Muscle of leg (tissue), 11 donors: ENCODE data around the gene MICAL1. TPM values are rescaled to one million over a fixed set of nuclear protein-coding genes. Genes with fewer than 3 reads are reported as not detected.

Source experiments
- DNase-seq: peaks from one replicate; pipeline ENCODE4 v3.0.0; 2013
- H3K27ac ChIP-seq: one replicate; pipeline ENCODE4 v1.5.1; 2013; ENCODE audit warnings: mild to moderate bottlenecking, low read length, control low read depth
- H3K27me3 ChIP-seq: one replicate; pipeline ENCODE4 v1.6.1; 2013; ENCODE audit warnings: low read length; ENCODE audit not compliant: control insufficient read depth, insufficient read depth
- H3K36me3 ChIP-seq: one replicate; pipeline ENCODE4 v1.6.1; 2013; ENCODE audit warnings: low read length; ENCODE audit not compliant: control insufficient read depth, insufficient read depth
- H3K4me1 ChIP-seq: one replicate; pipeline ENCODE4 v1.6.1; 2013; ENCODE audit warnings: low read length; ENCODE audit not compliant: control insufficient read depth, insufficient read depth
- H3K4me3 ChIP-seq: one replicate; pipeline ENCODE4 v1.5.1; 2013; ENCODE audit warnings: low read length, control low read depth
- H3K9me3 ChIP-seq: replicated peaks from 2 replicates; pipeline ENCODE4 v1.6.1; 2013; ENCODE audit warnings: low read depth, low read length; ENCODE audit not compliant: control insufficient read depth
- whole genome bisulfite sequencing: methylation state at CpG from one replicate; pipeline ENCODE4 v1.1.5; 2013; ENCODE audit warnings: missing lambda C conversion rate; ENCODE audit not compliant: insufficient coverage; 5-methylcytosine and 5-hydroxymethylcytosine counted together
- polyA plus RNA-seq, 8 donors: library from polyadenylated mRNA; unstranded; fragments of 120-200 nt; gene quantifications; one replicate each; pipeline versions ENCODE4 v1.2.1 to v1.2.3, GENCODE V29; 2013; ENCODE audit warnings: inconsistent platforms in 1 of 8, low replicate concordance in 1 of 8; ENCODE audit not compliant: insufficient read length in 8 of 8, insufficient read depth in 1 of 8
- total RNA-seq: library from RNA; stranded (reverse); fragments of 120-200 nt; gene quantifications from one replicate; pipeline ENCODE4 v1.2.4, GENCODE V29; 2013

Gene MICAL1
- total and polyA plus RNA-seq, 9 donors = 36.9 to 91.1 (median 63.5) TPM

- WGBS = no CpG with 5 or more reads among the region's 2 CpGs
- peaks cover 9% of the 10 kb centered on the region for H3K4me1 ChIP-seq
- no peaks in the 10 kb centered on the region for H3K9me3 ChIP-seq
- no peak overlapping the region for H3K4me3 ChIP-seq
- H3K27me3 ChIP-seq = no peaks in the 10 kb centered on the region
- no peak overlapping the region for H3K27ac ChIP-seq
- no peak for DNase-seq
- no peaks in the 10 kb centered on the region for H3K36me3 ChIP-seq
Measured at GRCh38 chr6:109490713-109491112, 35.1 kb upstream of the MICAL1 start.

GRCh38 chr6:109488001-109488400, 32.4 kb upstream of the MICAL1 start:
- H3K27ac ChIP-seq = no peak overlapping the region
- H3K27me3 ChIP-seq = no peaks in the 10 kb centered on the region
- H3K36me3 ChIP-seq = no peaks in the 10 kb centered on the region
- H3K4me1 ChIP-seq = peaks cover 17% of the 10 kb centered on the region
- H3K9me3 ChIP-seq = no peaks in the 10 kb centered on the region
- peak; percentile 42 for DNase-seq
- no peak overlapping the region for H3K4me3 ChIP-seq

- Histone ChIP-seq H3K27me3 (no peaks in the 10 kb centered on the region), H3K4me1 (peaks cover 17% of the 10 kb centered on the region), H3K27ac (no peak overlapping the region), H3K4me3 (no peak overlapping the region), H3K36me3 (peaks cover 7% of the 10 kb centered on the region), H3K9me3 (no peaks in the 10 kb centered on the region)
- no peak for DNase-seq
- WGBS = no CpG with 5 or more reads among the region's 1 CpG
Measured at GRCh38 chr6:109486068-109486467, 30.5 kb upstream of the MICAL1 start.

GRCh38 chr6:109485266-109485935, 29.8 kb upstream of the MICAL1 start:
- H3K27ac ChIP-seq = peak overlapping the region; percentile 32
- no CpG with 5 or more reads among the region's 3 CpGs for WGBS
- DNase-seq = peak; percentile 43

GRCh38 chr6:109484122-109484521, 28.6 kb upstream of the MICAL1 start:
- H3K27ac ChIP-seq = peak overlapping the region; percentile 64
- peaks cover 19% of the 10 kb centered on the region for H3K36me3 ChIP-seq
- no peak overlapping the region for H3K4me3 ChIP-seq
- H3K9me3 ChIP-seq = no peaks in the 10 kb centered on the region
- peak; percentile 72 for DNase-seq
- 41% methylated on average over 2 of the region's 3 CpGs for WGBS
- peaks cover 18% of the 10 kb centered on the region for H3K4me1 ChIP-seq
- H3K27me3 ChIP-seq = no peaks in the 10 kb centered on the region

More at GRCh38 chr6:109485266-109485935, 29.8 kb upstream of the MICAL1 start:
- H3K4me1 ChIP-seq = peaks cover 18% of the 10 kb centered on the region
- no peaks in the 10 kb centered on the region for H3K9me3 ChIP-seq
- no peak overlapping the region for H3K4me3 ChIP-seq
- H3K27me3 ChIP-seq = no peaks in the 10 kb centered on the region
- H3K36me3 ChIP-seq = peaks cover 11% of the 10 kb centered on the region

GRCh38 chr6:109483735-109484057, 28.1 kb upstream of the MICAL1 start:
- Histone ChIP-seq H3K36me3 (peaks cover 19% of the 10 kb centered on the region), H3K9me3 (no peaks in the 10 kb centered on the region), H3K27ac (peak overlapping the region; percentile 64), H3K27me3 (no peaks in the 10 kb centered on the region), H3K4me3 (peak overlapping the region; percentile 44), H3K4me1 (peaks cover 18% of the 10 kb centered on the region)
- DNase-seq = no peak
- whole genome bisulfite sequencing = no CpG with 5 or more reads among the region's 6 CpGs

GRCh38 chr6:109482905-109483734, 27.5 kb upstream of the MICAL1 start, which contains the start of gene ZBTB24:
Gene ZBTB24 (minus strand): TSS chr6:109483219. CDS start chr6:109482026, 1,193 bp downstream.
- peak; percentile 95 for DNase-seq
- H3K4me3 ChIP-seq = peak within 1 kb of the TSS; percentile 62
- H3K9me3 ChIP-seq = no peaks in the 10 kb centered on the region
- H3K27ac ChIP-seq = peak within 1 kb of the TSS; percentile 64
- WGBS = under 1% methylated on average over 38 of the region's 97 CpGs
- peaks cover 19% of the 10 kb centered on the region for H3K36me3 ChIP-seq
- peaks cover 18% of the 10 kb centered on the region for H3K4me1 ChIP-seq
- no peaks in the 10 kb centered on the region for H3K27me3 ChIP-seq

GRCh38 chr6:109480993-109481480, 25.5 kb upstream of the MICAL1 start:
- Histone ChIP-seq H3K27me3 (no peaks in the 10 kb centered on the region), H3K27ac (no peak overlapping the region), H3K9me3 (no peaks in the 10 kb centered on the region), H3K36me3 (peaks cover 29% of the 10 kb centered on the region), H3K4me3 (no peak overlapping the region), H3K4me1 (peaks cover 18% of the 10 kb centered on the region)
- DNase-seq = no peak
- WGBS = 93% methylated on average over 7 of the region's 7 CpGs

GRCh38 chr6:109478841-109479624, 23.5 kb upstream of the MICAL1 start:
- Histone ChIP-seq H3K27ac (no peak overlapping the region), H3K9me3 (no peaks in the 10 kb centered on the region), H3K4me3 (no peak overlapping the region), H3K27me3 (no peaks in the 10 kb centered on the region), H3K36me3 (peaks cover 44% of the 10 kb centered on the region), H3K4me1 (peaks cover 11% of the 10 kb centered on the region)
- no peak for DNase-seq
- WGBS = no CpG with 5 or more reads among the region's 5 CpGs
